HAP-1 (cell line): ENCODE results near the gene ASTN2.

ENCODE experiments used
- DNase-seq, 2 experiments: peaks; one replicate each; pipeline ENCODE4 v3.0.0-alpha.2; 2016 to 2020; ENCODE audit warnings: low spot score in 2 of 2
- H3K27me3 ChIP-seq: fragments of 250-450 bp; sonication (Bioruptor Pico); 2 replicates; pipeline ENCODE4 v1.5.1; 2020; ENCODE audit warnings: low read depth, mild to moderate bottlenecking, moderate library complexity
- H3K36me3 ChIP-seq: fragments of 250-450 bp; sonication (Bioruptor Pico); replicated peaks from 2 replicates; pipeline ENCODE4 v1.5.1; 2020; ENCODE audit warnings: mild to moderate bottlenecking
- H3K4me1 ChIP-seq: fragments of 250-450 bp; sonication (Bioruptor Pico); 2 replicates; pipeline ENCODE4 v1.5.1; 2020; ENCODE audit warnings: mild to moderate bottlenecking
- H3K4me3 ChIP-seq: fragments of 250-450 bp; sonication (Bioruptor Pico); 2 replicates; pipeline ENCODE4 v1.5.1; 2020; ENCODE audit warnings: mild to moderate bottlenecking, moderate library complexity
- H3K9me3 ChIP-seq: fragments of 250-450 bp; sonication (Bioruptor Pico); 2 replicates; pipeline ENCODE4 v1.5.1; 2020; ENCODE audit warnings: mild to moderate bottlenecking, moderate library complexity
- in situ Hi-C: fragments of 300-500 bp; cut with MboI; formaldehyde crosslinking; loops from 3 replicates; pipeline ENCODE4 v1.14.3; 2020; ENCODE audit warnings: low sequenced_read_pairs, inconsistent platforms, mixed read lengths

The ASTN2 gene

DNA sequence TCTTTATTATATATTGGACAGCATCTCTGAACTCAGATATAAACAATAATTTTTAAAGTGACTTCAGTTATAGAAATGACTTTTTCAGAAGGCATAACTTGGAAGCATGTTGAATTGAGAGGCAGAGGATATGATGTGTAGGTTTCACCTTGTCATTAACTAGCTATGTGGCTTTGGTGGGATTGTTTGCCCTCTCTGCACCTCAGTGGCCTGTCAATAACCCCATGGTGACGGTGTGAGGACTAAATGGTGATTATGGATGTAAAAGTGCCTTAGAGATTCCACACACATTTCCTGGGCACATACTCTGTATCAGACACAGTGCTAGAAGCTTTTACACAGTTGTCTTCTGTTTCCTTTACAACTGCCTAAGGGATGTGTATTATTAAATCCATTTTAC lies 962.6 kb downstream of the ASTN2 start:
- no peak for DNase-seq
- no peak overlapping the region for H3K4me3 ChIP-seq
- no peaks in the 10 kb centered on the region for H3K4me1 ChIP-seq
- no peaks in the 10 kb centered on the region for H3K27me3 ChIP-seq
- H3K9me3 ChIP-seq, result peaks cover 2% of the 10 kb centered on the region; the same call in 1 of the 2 replicates
- H3K36me3 ChIP-seq, result no peaks in the 10 kb centered on the region
- in situ Hi-C loops, result no loop called here

GRCh38 chr9:116451500-116452115 lies 963.2 kb downstream of the ASTN2 start:
- in situ Hi-C loops, result no loop called here
- no peak for DNase-seq
- Histone ChIP-seq H3K36me3 (no peaks in the 10 kb centered on the region), H3K4me1 (no peaks in the 10 kb centered on the region), H3K9me3 (peaks cover under 1% of the 10 kb centered on the region; the same call in 1 of the 2 replicates), H3K27me3 (no peaks in the 10 kb centered on the region), H3K4me3 (no peak overlapping the region)

GRCh38 chr9:116450378-116451139 lies 964.3 kb downstream of the ASTN2 start:
- Histone ChIP-seq H3K4me1 (no peaks in the 10 kb centered on the region), H3K9me3 (no peaks in the 10 kb centered on the region), H3K4me3 (no peak overlapping the region), H3K27me3 (no peaks in the 10 kb centered on the region), H3K36me3 (no peaks in the 10 kb centered on the region)
- DNase-seq, result no peak
- in situ Hi-C loops, result no loop called here

- DNase-seq, result no peak
- no peaks in the 10 kb centered on the region for H3K9me3 ChIP-seq
- H3K36me3 ChIP-seq, result no peaks in the 10 kb centered on the region
- in situ Hi-C loops, result no loop called here
- H3K4me1 ChIP-seq, result no peaks in the 10 kb centered on the region
- H3K27me3 ChIP-seq, result no peaks in the 10 kb centered on the region
- H3K4me3 ChIP-seq, result no peak overlapping the region
Measured at GRCh38 chr9:116449949-116450348, 964.9 kb downstream of the ASTN2 start.

GRCh38 chr9:116448431-116448830 lies 966.4 kb downstream of the ASTN2 start:
- in situ Hi-C loops, result no loop called here
- H3K4me3 ChIP-seq, result no peak overlapping the region
- H3K36me3 ChIP-seq, result no peaks in the 10 kb centered on the region
- no peaks in the 10 kb centered on the region for H3K9me3 ChIP-seq
- H3K27me3 ChIP-seq, result no peaks in the 10 kb centered on the region
- DNase-seq, result no peak
- H3K4me1 ChIP-seq, result no peaks in the 10 kb centered on the region

GRCh38 chr9:116447934-116448333 lies 966.9 kb downstream of the ASTN2 start:
- no peak for DNase-seq
- in situ Hi-C loops, result no loop called here
- no peaks in the 10 kb centered on the region for H3K36me3 ChIP-seq
- no peaks in the 10 kb centered on the region for H3K9me3 ChIP-seq
- no peaks in the 10 kb centered on the region for H3K4me1 ChIP-seq
- H3K27me3 ChIP-seq, result no peaks in the 10 kb centered on the region
- no peak overlapping the region for H3K4me3 ChIP-seq

- Histone ChIP-seq H3K36me3 (no peaks in the 10 kb centered on the region), H3K4me3 (no peak overlapping the region), H3K4me1 (no peaks in the 10 kb centered on the region), H3K9me3 (no peaks in the 10 kb centered on the region), H3K27me3 (no peaks in the 10 kb centered on the region)
- in situ Hi-C loops, result no loop called here
- no peak for DNase-seq
Measured at GRCh38 chr9:116442528-116442927, 972.3 kb downstream of the ASTN2 start.

GRCh38 chr9:116437411-116438370 lies 977.2 kb downstream of the ASTN2 start:
- no peaks in the 10 kb centered on the region for H3K36me3 ChIP-seq
- in situ Hi-C loops, result no loop called here
- no peak for DNase-seq
- H3K4me1 ChIP-seq, result no peaks in the 10 kb centered on the region; the same call in 1 of the 2 replicates
- H3K27me3 ChIP-seq, result no peaks in the 10 kb centered on the region
- H3K4me3 ChIP-seq, result no peak overlapping the region
- H3K9me3 ChIP-seq, result no peaks in the 10 kb centered on the region

- Histone ChIP-seq H3K9me3 (no peaks in the 10 kb centered on the region), H3K4me3 (no peak overlapping the region), H3K27me3 (no peaks in the 10 kb centered on the region), H3K4me1 (no peaks in the 10 kb centered on the region; the same call in 1 of the 2 replicates), H3K36me3 (no peaks in the 10 kb centered on the region)
- DNase-seq, result no peak
- in situ Hi-C loops, result no loop called here
Measured at GRCh38 chr9:116436121-116436520, 978.7 kb downstream of the ASTN2 start.

DNA sequence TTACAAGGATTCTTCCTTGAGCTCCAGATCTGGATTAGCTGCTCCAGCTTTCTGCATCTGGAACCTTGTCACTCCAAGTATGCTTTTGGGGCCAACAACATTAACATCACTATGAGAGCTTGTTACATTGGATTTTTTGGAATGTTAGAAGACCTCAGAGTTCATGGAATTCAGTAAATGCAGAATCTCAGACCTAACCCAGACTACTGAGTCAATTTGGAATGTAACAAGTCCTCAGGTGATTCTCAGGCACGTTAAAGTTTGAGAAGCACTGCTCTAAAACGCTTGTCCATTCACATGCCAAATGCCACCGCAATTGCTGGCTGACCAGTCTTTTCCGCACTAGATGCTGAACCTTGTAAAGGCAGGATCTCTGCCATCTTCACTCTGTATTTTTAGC lies 979.2 kb downstream of the ASTN2 start:
- no peak for DNase-seq
- in situ Hi-C loops, result no loop called here
- H3K4me1 ChIP-seq, result no peaks in the 10 kb centered on the region; the same call in 1 of the 2 replicates
- H3K36me3 ChIP-seq, result no peaks in the 10 kb centered on the region
- no peaks in the 10 kb centered on the region for H3K27me3 ChIP-seq
- H3K9me3 ChIP-seq, result no peaks in the 10 kb centered on the region
- H3K4me3 ChIP-seq, result no peak overlapping the region

DNA sequence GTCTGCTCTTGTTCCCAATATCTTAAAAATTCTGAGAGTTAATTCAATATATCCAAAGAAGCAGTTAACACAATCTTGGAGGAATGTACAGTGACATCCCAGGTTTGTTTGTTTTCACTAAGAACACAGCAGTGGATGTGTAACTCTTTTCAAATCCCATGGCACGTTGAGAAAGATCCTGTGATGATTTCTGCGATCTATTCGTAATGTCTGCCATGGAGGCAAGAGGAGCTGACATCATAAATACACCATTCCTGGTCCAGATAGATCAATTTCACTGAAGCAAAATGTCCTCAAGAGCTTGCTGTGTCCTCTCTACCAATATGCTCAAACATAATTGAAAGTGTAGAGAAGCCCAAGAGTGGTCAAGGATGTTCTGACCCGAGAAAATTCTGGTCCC lies 980.5 kb downstream of the ASTN2 start:
- Histone ChIP-seq H3K9me3 (no peaks in the 10 kb centered on the region), H3K36me3 (no peaks in the 10 kb centered on the region), H3K4me1 (no peaks in the 10 kb centered on the region; the same call in 1 of the 2 replicates), H3K4me3 (no peak overlapping the region), H3K27me3 (no peaks in the 10 kb centered on the region)
- in situ Hi-C loops, result no loop called here
- no peak for DNase-seq

DNA sequence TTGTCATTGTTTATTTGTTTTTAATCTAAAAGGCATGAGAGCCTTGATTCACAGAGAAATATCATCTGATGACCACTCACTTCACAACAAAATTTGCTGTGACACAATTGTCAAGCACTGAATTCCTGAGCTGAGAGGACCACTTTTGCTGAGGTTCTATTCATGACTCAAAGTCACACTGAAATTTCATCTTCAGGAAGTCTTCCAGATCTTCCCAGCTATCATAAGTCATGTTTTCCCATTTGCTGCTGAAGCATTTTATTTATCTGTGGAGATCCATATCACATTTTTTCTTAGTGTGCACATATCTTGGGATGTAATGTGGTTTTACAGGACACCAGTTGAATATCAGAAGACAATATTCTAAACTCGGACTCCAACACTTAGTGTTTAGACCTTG lies 982.8 kb downstream of the ASTN2 start:
- Histone ChIP-seq H3K9me3 (no peaks in the 10 kb centered on the region), H3K4me3 (no peak overlapping the region), H3K27me3 (no peaks in the 10 kb centered on the region), H3K4me1 (no peaks in the 10 kb centered on the region; the same call in 1 of the 2 replicates), H3K36me3 (no peaks in the 10 kb centered on the region)
- in situ Hi-C loops, result no loop called here
- DNase-seq, result no peak

- Histone ChIP-seq H3K4me1 (no peaks in the 10 kb centered on the region; the same call in 1 of the 2 replicates), H3K9me3 (no peaks in the 10 kb centered on the region), H3K27me3 (no peaks in the 10 kb centered on the region), H3K4me3 (no peak overlapping the region), H3K36me3 (no peaks in the 10 kb centered on the region)
- in situ Hi-C loops, result no loop called here
- no peak for DNase-seq
Measured at GRCh38 chr9:116430849-116431248, 984.0 kb downstream of the ASTN2 start.

DNA sequence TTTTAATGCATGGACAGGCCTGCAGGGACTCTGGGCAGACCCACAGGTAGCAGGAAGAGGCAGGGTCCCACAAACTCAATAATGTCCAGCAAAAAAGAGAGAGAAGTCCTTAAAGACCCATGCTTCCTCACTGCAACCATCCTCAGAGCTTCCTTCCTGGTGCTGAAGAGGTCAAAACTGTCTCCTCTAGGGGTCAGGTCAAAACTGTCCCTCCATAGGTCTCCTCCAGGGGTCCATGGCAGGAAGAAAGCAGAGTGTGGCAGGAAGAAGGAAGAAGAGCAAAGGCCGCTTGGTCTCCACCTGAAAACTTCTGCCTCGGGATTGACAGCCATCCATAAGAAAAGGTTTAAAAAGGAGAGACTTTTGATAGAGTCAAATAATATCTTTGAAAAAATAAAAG lies 989.6 kb downstream of the ASTN2 start:
- H3K27me3 ChIP-seq, result no peaks in the 10 kb centered on the region
- H3K36me3 ChIP-seq, result no peaks in the 10 kb centered on the region
- no peaks in the 10 kb centered on the region for H3K9me3 ChIP-seq
- in situ Hi-C loops, result no loop called here
- no peak for DNase-seq
- no peaks in the 10 kb centered on the region for H3K4me1 ChIP-seq
- H3K4me3 ChIP-seq, result no peak overlapping the region
